IMR-90 (cell line): ENCODE measurements around the gene PITPNM1. TPM values are rescaled to one million over a fixed set of nuclear protein-coding genes. Genes with fewer than 3 reads are reported as not detected.

ENCODE experiments used
- CEBPB ChIP-seq: IDR thresholded peaks from 2 replicates; pipeline ENCODE4 v1.6.1; 2012; ENCODE audit warnings: low read depth, low read length, improper control_type of control experiment
- CTCF ChIP-seq: conservative IDR thresholded peaks from 2 replicates; pipeline ENCODE4 v1.5.1; 2012; ENCODE audit warnings: mild to moderate bottlenecking, low read depth, low read length, improper control_type of control experiment
- MAFK ChIP-seq: IDR thresholded peaks from 2 replicates; pipeline ENCODE4 v1.6.1; 2012; ENCODE audit warnings: low read depth, low read length, improper control_type of control experiment
- MXI1 ChIP-seq: IDR thresholded peaks from 2 replicates; pipeline ENCODE4 v1.6.1; 2012; ENCODE audit warnings: low read depth, mild to moderate bottlenecking, low read length, moderate library complexity, borderline replicate concordance
- POLR2A ChIP-seq: IDR thresholded peaks from 2 replicates; pipeline ENCODE4 v1.6.1; 2012; ENCODE audit warnings: mild to moderate bottlenecking, low read depth, low read length
- RCOR1 ChIP-seq: IDR thresholded peaks from 2 replicates; pipeline ENCODE4 v1.6.1; 2012; ENCODE audit warnings: mild to moderate bottlenecking, low read length, improper control_type of control experiment; ENCODE audit not compliant: insufficient replicate concordance
- RFX5 ChIP-seq: IDR thresholded peaks from 2 replicates; pipeline ENCODE4 v1.8.0; 2012; ENCODE audit warnings: low read depth, mild to moderate bottlenecking, low read length, moderate library complexity
- polyA plus RNA-seq, 3 experiments: library from polyadenylated mRNA; depleted of rRNA; stranded (reverse); fragments of >200 nt; gene quantifications; 2 replicates each; pipeline ENCODE4 v1.2.3, GENCODE V29; 2012; ENCODE audit warnings: low replicate concordance in 1 of 3
- total RNA-seq: library from RNA; depleted of rRNA; stranded (reverse); fragments of >200 nt; gene quantifications from 2 replicates; pipeline ENCODE4 v1.2.3, GENCODE V29; 2012

PITPNM1 gene
- total and polyA plus RNA-seq, 2 of the 4 experiments (the other 2 are of a cell fraction), result 5.0 to 15.4 TPM

GRCh38 chr11:67468456-67468758 is 36.8 kb downstream of the PITPNM1 start (continued):
- TF ChIP-seq CTCF (no peak), POLR2A (no peak), MXI1 (no peak), RCOR1 (no peak), MAFK (no peak), CEBPB (no peak), RFX5 (no peak)
